ENCODE results near the gene POLR3G.

The POLR3G gene

GRCh38 chr5:90477621-90478215, 3.1 kb downstream of the POLR3G start:
- TF ChIP-seq GATA2 (IDR thresholded peaks at IDR 0.05; ENCODE audit: low read depth, low read length), result no peak
- TF ChIP-seq GATA3 (IDR thresholded peaks at IDR 0.05; ENCODE audit: low read depth, low read length), result no peak

GRCh38 chr5:90479611-90480385, 5.1 kb downstream of the POLR3G start:
- TF ChIP-seq GATA2 (IDR thresholded peaks at IDR 0.05; ENCODE audit: low read depth, low read length) (no peak), GATA3 (IDR thresholded peaks at IDR 0.05; ENCODE audit: low read depth, low read length) (no peak)

GRCh38 chr5:90480699-90481098, 6.0 kb downstream of the POLR3G start:
- TF ChIP-seq GATA3 (IDR thresholded peaks at IDR 0.05; ENCODE audit: low read depth, low read length) (no peak), GATA2 (IDR thresholded peaks at IDR 0.05; ENCODE audit: low read depth, low read length) (no peak)

- TF ChIP-seq GATA3 (IDR thresholded peaks at IDR 0.05; ENCODE audit: low read depth, low read length), result no peak
- no peak for TF ChIP-seq GATA2 (IDR thresholded peaks at IDR 0.05; ENCODE audit: low read depth, low read length)
Measured at GRCh38 chr5:90483206-90483605, 8.5 kb downstream of the POLR3G start.

GRCh38 chr5:90484540-90484939, 9.9 kb downstream of the POLR3G start:
- TF ChIP-seq GATA2 (IDR thresholded peaks at IDR 0.05; ENCODE audit: low read depth, low read length) (no peak), GATA3 (IDR thresholded peaks at IDR 0.05; ENCODE audit: low read depth, low read length) (no peak)

GRCh38 chr5:90488791-90489190, 14.1 kb downstream of the POLR3G start:
- no peak for TF ChIP-seq GATA3 (IDR thresholded peaks at IDR 0.05; ENCODE audit: low read depth, low read length)
- no peak for TF ChIP-seq GATA2 (IDR thresholded peaks at IDR 0.05; ENCODE audit: low read depth, low read length)

GRCh38 chr5:90494043-90494442, 19.4 kb downstream of the POLR3G start:
- TF ChIP-seq GATA3 (IDR thresholded peaks at IDR 0.05; ENCODE audit: low read depth, low read length) (no peak), GATA2 (IDR thresholded peaks at IDR 0.05; ENCODE audit: low read depth, low read length) (no peak)

- TF ChIP-seq GATA3 (IDR thresholded peaks at IDR 0.05; ENCODE audit: low read depth, low read length) (no peak), GATA2 (IDR thresholded peaks at IDR 0.05; ENCODE audit: low read depth, low read length) (no peak)
Measured at GRCh38 chr5:90495146-90495545, 20.5 kb downstream of the POLR3G start.

- no peak for TF ChIP-seq GATA3 (IDR thresholded peaks at IDR 0.05; ENCODE audit: low read depth, low read length)
- TF ChIP-seq GATA2 (IDR thresholded peaks at IDR 0.05; ENCODE audit: low read depth, low read length), result no peak
Measured at GRCh38 chr5:90503596-90503995, 28.9 kb downstream of the POLR3G start.

GRCh38 chr5:90504743-90505142, 30.1 kb downstream of the POLR3G start:
- no peak for TF ChIP-seq GATA3 (IDR thresholded peaks at IDR 0.05; ENCODE audit: low read depth, low read length)

GRCh38 chr5:90506221-90506620, 31.6 kb downstream of the POLR3G start:
- no peak for TF ChIP-seq GATA3 (IDR thresholded peaks at IDR 0.05; ENCODE audit: low read depth, low read length)
- TF ChIP-seq GATA2 (IDR thresholded peaks at IDR 0.05; ENCODE audit: low read depth, low read length), result no peak

- no peak for TF ChIP-seq GATA2 (IDR thresholded peaks at IDR 0.05; ENCODE audit: low read depth, low read length)
- TF ChIP-seq GATA3 (IDR thresholded peaks at IDR 0.05; ENCODE audit: low read depth, low read length), result no peak
Measured at GRCh38 chr5:90510438-90510837, 35.8 kb downstream of the POLR3G start.

GRCh38 chr5:90514520-90514919, 39.9 kb downstream of the POLR3G start:
- TF ChIP-seq GATA3 (IDR thresholded peaks at IDR 0.05; ENCODE audit: low read depth, low read length) (no peak), GATA2 (IDR thresholded peaks at IDR 0.05; ENCODE audit: low read depth, low read length) (no peak)

- no peak for TF ChIP-seq GATA2 (IDR thresholded peaks at IDR 0.05; ENCODE audit: low read depth, low read length)
- no peak for TF ChIP-seq GATA3 (IDR thresholded peaks at IDR 0.05; ENCODE audit: low read depth, low read length)
Measured at GRCh38 chr5:90518661-90519060, 44.0 kb downstream of the POLR3G start.

- no peak for TF ChIP-seq GATA3 (IDR thresholded peaks at IDR 0.05; ENCODE audit: low read depth, low read length)
- TF ChIP-seq GATA2 (IDR thresholded peaks at IDR 0.05; ENCODE audit: low read depth, low read length), result no peak
Measured at GRCh38 chr5:90519081-90519480, 44.4 kb downstream of the POLR3G start.

All from SH-SY5Y (cell line).